HG03196 (cell line): Measurements from ENCODE around the gene PLCXD1.
"Not testable (repeated sequence)": the region's sequence is repeated elsewhere in the genome, so short reads cannot be mapped to it uniquely, and the experiment has no call there.

ENCODE experiments used
- ATAC-seq: cut with Tn5 transposase; IDR thresholded peaks from one replicate; pipeline ENCODE4 v1.9.1; 2021; ENCODE audit not compliant: unreplicated experiment

The PLCXD1 gene

GRCh38 chrX:316351-317325, 35.5 kb downstream of the PLCXD1 start:
- ATAC-seq, result no peak

- no peak for ATAC-seq
These were observed 36.4 kb downstream of the PLCXD1 start for GRCh38 chrX:317424-318067.

DNA sequence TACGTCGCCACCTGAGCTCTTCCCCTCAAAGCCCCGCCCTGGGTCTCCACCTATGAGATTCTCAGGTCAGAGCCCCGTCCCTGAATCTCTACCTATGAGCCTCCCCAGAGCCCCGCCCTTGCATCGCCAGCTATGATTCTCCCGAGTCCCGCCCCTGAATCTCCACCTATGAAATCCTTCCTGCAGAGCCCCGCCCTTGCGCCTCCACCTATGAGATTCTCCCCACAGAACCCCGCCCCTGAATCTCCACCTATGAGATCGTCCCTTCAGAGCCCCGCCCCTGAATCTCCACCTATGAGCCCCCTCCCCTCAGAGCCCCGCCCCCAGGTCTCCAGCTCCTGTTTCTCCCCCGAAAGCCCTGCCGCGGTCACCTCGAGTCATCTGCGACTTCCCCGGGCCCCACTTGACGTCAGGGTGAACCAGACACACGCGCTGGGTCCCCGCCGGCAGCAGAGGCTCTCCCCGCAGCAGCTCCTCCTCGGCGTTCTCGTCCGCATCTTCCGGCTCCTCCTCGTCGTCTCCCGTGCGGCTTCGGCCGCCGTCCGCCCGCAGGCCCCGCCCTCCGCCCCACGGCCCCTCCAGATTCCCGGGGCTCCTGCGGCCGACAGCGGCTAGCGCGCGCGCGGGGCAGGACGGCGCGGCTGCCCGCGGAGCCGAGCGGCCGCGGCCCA, 37.0 kb downstream of the PLCXD1 start:
- peak; percentile 66 for ATAC-seq

- peak; percentile 78 for ATAC-seq
These were observed 37.8 kb downstream of the PLCXD1 start, which contains the start of gene GTPBP6 for GRCh38 chrX:318739-319578. GTPBP6 (minus strand) TSS chrX:318796; CDS start chrX:318787, 9 bp downstream.

DNA sequence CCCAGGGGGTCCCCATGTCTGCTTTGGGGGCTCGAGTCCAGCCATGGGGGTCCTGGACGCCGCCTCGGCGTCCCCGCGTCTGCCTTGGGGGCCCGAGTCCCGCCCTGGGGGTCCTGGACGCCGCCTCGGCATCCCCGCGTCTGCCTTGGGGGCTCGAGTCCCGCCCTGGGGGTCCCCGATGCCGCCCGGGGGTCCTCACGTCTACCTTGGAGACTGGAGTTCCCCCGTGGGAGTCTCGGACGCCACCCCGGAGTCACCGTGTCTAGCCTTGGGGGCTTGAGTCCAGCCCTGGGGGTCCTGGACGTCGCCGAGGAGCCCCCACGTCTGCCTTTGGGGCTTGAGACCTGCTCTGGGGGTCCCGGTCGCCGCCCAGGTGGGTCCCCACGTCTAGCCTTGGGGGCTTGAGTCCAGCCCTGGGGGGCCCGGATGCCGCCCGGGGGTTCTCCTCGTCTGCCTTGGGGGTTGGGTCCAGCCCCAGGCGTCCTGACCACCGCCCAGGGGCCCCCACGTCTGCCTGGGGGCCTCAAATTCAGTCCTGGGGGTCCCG, 38.5 kb downstream of the PLCXD1 start:
- ATAC-seq, result no peak

GRCh38 chrX:320126-320783, 39.1 kb downstream of the PLCXD1 start:
- no peak for ATAC-seq

GRCh38 chrX:323721-324628, 42.8 kb downstream of the PLCXD1 start:
- ATAC-seq, result no peak

DNA sequence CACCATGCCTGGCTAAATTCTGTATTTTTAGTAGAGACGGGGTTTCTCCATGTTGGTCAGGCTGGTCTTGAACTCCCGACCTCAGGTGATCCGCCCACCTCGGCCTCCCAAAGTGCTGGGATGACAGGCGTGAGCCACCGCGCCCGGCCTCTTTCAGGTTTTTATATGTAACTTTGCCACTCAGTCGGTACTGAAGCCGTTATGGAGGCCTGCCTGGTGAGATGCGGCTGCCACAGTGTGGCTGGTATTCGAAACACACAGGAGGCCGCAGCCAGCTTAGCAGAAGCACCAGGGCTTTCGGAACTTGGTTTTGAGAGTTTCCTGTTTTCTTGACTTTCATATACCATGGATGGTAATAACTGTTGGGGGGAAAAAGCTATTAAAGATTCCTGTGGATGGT, 43.5 kb downstream of the PLCXD1 start:
- not testable (repeated sequence) for ATAC-seq

DNA sequence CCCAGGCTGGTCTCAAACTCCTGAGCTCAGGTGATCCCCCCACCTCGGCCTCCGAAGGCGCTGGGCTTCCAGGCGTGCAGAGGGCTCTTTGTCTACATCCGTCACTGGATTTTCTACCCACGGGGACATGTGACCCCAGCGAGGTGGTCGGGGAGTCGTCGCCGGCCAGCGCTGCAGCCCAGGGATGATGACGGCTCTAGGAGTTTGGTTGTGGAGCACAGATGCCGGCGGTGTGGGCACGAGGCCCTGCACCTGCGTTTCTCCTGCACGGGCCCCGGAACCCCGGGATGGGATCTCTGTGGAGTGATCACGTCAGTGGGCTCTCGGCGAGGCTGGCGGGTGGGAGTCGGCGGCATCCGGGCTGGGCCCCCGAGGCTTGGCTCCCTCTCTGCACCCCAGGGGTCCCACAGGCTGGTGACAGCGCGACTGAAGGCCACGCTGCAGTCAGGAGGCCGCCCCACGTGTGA, 46.5 kb downstream of the PLCXD1 start:
- ATAC-seq, result no peak

DNA sequence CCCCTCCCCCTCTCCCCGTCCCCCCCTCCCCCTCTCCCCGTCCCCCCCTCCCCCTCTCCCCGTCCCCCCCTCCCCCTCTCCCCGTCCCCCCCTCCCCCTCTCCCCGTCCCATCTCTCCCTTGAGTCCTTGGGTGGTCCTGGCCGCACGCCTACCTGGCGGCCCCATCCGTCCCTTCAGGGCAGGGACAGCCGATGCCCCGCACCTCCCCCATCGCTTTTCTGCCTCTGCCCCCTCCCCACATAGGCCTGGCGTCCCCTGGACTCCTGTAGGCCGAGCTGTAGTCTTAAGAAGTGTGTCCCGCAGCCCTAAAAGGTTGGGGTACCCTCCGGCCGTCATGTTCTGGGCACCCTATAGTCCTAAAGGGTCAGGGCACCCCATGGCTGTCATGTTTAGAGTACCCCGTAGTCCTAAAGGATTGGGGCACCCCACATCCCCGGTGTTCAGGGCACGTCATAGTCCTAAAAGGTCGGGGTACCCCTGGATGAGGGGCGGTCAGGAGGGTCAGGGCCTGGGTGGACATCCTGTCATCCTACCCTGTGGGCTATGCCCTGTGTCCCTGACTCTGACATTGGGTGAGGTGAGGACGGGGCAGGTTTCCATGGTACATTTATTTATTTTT, 48.2 kb downstream of the PLCXD1 start:
- no peak for ATAC-seq

DNA sequence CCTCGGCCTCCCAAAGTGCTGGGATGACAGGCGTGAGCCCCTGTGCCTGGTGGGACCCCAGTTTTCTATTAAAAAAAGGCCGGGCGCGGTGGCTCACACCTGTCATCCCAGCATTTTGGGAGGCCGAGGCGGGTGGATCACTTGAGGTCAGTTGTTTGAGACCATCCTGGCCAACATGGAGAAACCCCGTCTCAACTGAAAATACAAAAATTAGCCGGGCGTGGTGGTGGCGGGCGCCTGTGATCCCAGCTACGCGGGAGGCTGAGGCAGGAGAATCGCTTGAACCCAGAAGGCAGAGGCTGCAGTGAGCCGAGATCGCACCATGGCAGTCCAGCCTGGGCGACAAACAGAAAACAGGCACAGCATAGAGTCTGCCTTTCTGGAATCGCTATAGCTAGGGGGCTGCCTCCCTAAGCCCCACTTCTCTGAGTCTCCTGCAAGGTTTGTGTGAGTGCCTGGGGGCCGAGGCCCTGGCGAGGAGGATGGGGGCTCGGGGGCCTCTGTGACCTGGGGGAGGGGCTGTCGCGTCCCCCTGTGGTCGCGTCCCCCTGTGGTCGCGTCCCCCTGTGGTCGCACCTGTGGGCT, 49.1 kb downstream of the PLCXD1 start:
- ATAC-seq, result not testable (repeated sequence)

GRCh38 chrX:330726-331150, 49.6 kb downstream of the PLCXD1 start:
- no peak for ATAC-seq

DNA sequence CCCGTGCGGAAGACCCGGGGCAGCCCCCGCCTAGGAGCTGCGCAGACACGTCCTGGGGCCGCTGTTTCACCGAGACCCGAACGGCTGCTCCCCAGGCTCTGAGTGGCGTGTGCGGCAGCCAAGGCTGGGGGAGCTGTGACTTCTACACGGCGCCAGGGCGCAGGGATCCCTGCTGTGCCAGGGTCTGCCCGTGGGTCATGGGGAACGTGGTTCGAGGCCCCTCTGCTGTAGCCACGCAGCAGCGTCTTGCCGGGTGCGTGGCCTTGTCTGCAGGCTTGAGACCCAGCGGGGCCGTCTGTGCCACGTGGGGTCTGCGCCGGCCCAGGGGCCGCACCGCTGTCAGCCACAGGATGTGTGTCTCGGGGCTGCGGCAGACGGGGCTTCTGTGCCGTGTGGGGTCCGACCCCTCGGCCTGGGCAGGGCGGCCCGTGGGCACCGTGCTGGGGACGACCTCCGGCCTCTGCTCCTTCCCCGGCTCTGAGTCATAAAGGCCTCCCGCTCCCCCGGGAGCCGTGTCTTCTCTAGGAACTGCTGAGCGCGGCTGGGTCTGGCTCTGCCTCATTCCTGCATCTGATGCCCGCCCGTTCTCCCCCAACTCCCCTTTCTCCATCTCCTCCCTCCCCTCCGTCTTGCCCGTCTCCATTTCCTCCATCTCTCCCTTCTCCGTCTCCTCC, 50.1 kb downstream of the PLCXD1 start:
- no peak for ATAC-seq

DNA sequence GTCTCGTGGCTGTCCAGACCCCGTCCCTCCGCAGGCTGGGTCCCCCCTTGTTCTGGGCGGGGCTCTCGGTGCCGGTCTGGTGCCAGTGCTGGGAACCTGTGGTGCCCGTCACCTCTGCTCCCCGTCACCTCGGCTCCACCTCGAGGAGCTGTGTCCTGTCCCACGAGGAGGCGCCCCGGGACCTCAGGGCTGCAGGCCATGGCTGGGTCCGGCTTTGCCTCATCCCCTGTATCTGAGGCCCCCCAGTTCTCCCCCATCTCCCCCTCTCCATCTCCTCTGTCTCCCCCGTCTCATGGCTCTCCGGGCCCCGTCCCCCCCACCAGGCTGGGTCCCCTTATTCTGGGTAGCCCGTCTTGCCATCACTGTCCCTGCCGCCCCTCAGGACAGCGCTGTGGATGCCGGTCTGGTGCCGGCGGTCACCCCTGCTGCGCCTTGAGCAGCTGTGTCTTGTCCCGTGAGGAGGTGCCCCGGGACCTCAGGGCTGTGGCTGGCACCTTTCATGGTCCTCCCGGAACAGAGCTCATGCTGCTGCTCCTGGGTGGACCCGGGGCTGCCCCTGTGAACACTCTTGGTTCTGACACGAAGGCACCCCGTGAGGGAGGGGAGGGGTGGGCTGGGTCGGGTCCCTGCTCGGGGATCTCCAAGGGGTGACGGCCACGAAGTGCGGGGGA, 50.8 kb downstream of the PLCXD1 start:
- no peak for ATAC-seq

- no peak for ATAC-seq
These were observed 51.3 kb downstream of the PLCXD1 start for GRCh38 chrX:332496-332860.

DNA sequence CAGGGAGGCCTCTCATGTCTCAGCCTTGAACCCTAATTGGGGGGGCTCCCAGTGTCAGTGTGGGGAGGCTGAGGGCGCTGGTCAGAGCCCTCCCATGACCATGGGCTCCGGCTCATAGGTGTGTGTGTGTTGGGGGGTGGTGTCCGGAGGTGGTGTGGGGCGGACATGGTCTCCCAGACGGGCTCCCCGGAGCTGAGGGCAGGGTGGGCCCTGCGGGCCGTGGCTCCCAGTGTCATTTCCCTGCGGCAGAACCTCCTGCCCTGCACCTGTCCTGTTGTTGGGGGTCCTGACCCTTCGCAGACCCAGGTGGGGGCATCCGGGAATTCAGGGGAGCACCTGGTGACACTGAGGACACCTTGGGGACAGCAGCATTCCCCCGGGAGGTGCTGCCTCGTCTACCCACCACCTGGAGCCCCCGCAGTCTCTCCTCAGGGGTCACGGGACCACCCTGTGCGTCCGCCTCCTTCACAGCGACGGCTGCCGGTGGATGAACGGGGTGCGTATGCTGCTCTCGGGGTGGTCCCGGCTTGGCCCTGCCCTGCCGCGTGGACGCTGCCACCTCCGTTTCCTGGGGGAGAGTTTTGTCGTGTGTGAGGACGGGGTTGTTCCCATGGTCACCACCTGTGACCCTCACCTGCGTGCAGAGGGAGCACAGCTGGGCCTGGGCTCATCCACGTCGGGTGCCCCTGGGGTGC, 51.9 kb downstream of the PLCXD1 start:
- ATAC-seq, result no peak
